DMS114 treated with DMSO at 0.1 percent for 48 hours (cell line): ENCODE results near the gene KANK3.
"Not testable (repeated sequence)": the region's sequence is repeated elsewhere in the genome, so short reads cannot be mapped to it uniquely, and the experiment has no call there.

ENCODE experiments used
- DNase-seq: peaks from one replicate; lab custom pipeline; 2025; ENCODE audit not compliant: unreplicated experiment; lab: John Stamatoyannopoulos, UW

The KANK3 gene

DNA sequence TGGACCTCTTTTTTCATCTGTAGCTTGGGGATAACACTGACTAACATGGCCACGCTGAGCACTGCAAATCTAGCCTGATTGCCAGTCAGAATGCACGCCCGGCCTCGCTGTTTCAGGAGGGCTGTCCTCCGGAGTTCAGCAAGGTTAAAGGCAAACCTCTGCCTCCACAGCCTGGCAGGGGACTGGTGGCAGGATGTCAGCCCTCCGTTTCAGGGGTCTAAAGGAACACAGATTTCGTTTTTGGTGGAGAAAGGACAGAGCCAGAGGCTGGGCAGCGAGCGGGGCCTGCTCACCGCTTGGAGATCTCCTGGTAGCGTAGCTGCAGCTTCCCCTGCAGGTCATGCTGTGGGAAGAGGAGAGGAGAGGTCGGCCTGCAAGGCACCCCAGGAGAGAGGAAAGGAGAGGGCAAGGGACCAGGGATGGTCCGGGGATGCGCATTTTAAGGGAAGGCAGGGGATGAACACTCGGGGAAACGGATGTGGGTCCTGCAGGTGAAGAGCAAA lies 22.4 kb downstream of the KANK3 start:
- DNase-seq, result no peak

- no peak for DNase-seq
Observed at GRCh38 chr19:8319807-8320520, 23.1 kb downstream of the KANK3 start.

DNA sequence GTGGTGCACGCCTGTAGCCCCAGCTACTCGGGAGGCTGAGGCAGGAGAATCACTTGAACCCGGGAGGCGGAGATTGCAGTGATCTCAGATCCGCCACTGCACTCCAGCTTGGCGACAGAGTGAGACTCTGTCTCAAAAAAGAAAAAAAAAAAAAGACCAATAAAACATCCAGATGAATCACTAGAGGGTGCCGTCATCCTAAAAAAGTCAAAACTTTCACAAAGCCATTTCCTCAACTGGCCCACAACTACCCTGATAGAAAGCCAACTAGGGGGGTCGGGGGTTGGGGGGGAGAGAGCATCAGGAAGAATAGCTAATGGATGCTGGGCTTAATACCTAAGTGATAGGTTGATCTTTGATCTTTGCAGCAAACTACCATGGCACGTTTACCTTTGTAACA lies 24.2 kb downstream of the KANK3 start:
- DNase-seq, result not testable (repeated sequence)

GRCh38 chr19:8316351-8317125 lies 26.5 kb downstream of the KANK3 start:
- no peak for DNase-seq

DNA sequence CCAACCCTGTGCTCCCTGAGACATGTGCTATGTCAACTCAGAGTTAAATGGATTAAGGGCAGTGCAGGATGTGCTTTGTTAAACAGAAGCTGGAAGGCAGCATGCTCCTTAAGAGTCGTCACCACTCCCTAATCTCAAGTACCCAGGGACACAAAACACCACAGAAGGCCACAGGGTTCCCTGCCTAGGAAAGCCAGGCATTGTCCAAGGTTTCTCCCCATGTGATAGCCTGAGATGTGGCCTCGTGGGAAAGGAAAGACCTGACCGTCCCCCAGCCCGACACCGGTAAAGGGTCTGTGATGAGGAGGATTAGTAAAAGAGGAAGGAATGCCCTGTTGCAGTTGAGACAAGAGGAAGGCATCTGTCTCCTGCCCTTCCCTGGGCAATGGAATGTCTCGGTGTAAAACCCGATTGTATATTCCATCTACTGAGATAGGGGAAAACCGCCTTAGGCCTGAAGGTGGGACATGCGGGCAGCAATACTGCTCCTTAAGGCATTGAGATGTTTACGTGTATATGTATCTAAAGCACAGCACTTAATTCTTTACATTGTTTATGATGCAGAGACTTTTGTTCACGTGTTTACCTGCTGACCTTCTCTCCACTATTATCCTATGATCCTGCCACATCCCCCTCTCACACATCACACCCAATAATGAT lies 28.0 kb downstream of the KANK3 start:
- DNase-seq, result not testable (repeated sequence)

DNA sequence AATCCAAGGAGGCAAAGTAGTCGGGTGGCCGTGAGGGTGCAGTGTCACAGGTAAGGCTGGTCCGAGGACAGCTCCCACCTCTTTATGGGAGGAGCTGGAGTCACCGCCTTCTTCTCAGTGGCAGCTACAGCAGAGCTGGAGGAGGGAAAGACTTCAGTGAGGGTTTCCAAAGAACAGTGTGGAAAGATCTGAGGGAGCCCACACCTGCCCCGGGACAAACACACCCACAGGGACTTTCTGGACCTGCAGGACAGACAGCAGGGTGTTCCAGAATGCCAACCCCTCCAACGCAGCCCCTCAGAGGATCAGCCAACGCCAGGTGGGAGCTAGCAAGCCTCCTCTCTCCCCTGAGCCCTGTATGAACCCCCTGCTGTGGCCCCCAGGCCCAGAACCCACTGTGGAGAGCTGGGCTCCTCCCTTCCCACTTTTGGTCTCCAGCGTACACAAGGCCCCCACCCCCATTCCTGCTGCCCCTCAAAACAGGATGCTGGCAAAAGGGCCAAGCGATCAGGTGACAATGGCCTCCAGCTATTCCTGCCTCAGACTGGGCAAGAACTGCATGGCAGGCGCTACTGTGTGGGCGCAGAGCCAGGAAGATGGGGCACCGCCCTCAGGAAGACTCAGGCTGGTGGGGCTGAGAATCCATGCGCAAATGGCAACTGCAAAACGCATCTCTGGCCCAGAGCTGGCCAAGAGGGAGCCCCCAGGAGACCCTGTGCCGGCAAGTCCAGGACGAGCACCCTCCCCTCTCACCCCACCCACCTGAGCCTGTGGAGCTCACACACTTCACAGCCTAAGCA lies 31.4 kb downstream of the KANK3 start:
- DNase-seq, result no peak

DNA sequence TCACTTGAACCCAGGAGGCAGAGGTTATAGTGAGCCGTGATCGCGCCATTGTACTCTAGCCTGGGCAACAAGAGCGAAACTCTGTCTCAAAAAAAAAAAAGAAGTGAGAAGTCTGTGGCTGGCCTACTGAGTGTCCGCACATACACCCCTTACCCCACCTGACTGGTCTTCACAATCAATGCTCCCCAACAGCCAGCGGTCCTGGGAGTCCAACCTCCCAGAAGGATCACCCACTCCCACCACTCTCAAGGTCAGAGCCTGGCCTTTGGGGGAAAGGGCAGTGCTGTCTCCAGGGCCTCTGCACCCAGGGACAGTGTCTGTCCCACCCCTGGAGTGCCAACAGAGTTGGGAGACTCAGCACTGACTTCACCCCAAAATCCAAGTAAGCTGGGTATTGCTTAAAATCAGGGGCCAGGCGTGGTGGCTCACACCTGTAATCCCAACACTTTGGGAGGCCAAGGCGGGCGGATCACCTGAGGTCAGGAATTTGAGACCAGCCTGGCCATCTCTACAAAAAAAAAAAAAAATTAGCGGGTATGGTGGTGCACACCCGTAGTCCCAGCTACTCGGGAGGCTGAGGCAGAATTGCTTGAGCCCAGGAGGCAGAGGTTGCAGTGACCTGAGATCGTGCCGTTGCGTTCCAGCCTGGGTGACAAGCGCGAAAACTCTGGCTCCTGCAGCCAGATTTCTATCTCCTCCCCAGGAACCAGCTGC lies 32.6 kb downstream of the KANK3 start:
- DNase-seq, result no peak

DNA sequence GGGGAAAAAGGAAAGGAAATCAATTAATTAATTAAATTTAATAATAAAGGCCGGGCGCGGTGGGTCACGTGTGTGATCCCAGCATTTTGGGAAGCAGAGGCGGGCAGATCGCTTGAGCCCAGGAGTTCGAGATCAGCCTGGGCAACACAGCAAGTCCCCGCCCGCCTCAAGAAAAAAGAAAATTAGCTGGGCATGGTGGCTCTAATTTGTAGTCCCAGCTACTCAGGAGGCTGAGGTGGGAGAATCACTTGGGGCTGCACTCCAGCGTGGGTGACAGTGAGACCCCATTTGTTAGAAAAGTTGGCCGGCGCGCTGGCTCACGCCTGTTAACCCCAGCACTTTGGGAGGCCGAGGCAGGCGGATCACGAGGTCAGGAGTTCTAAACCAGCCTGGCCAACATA lies 34.2 kb downstream of the KANK3 start:
- DNase-seq, result no peak

DNA sequence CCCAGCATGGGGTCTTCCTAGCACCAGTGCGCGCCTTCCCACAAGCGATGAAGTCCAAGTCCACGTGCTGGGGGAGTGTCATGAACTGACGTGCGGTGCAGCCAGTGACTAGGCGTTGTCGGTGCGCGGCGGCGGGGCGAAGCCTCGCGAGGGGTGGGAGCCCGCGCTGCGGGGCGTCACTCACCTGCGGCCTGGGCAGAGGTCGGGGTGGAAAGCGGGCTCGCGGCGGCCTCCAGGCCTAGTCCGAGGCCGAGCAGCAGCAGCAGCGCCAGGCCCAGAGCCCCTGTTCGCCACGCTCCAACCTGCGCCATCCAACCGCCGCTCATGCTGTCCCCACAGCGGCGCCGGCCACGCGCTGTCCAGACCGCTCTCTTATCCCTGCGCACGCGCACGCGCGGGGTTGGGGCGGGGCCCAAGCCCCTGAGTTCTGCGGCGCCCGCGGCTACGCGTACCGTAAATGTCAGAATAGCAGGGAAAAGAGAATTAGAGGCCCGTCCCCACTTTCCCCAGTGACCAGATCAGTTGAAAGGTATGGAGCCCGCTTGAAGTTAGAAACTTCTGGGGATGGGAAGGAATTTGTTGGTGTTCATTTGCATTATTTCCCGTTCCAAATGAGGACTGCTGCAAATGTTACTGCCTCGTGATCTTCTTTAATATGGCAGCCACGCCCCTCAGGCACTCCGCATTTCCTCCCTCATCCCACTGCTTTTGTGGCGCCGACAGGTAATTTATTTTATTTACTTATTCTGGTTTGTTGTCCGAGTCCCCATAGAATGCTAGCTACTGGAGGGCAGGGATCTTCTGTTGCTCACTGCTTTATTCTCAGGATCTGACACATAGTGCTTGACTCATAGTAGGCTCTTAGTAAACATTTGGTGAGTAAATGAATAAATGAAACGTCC lies 34.8 kb downstream of the KANK3 start, which contains the start of gene CD320:
TSS of gene CD320 (minus strand) at position 394 of the 902 bp plus-strand sequence. CDS start at position 326, 68 bp downstream.
- DNase-seq, result peak; percentile 66

- DNase-seq, result no peak
Observed at GRCh38 chr19:8307400-8307964, 35.6 kb downstream of the KANK3 start.

GRCh38 chr19:8306235-8307054 lies 36.6 kb downstream of the KANK3 start:
- no peak for DNase-seq

- no peak for DNase-seq
Observed at GRCh38 chr19:8305798-8306197, 37.3 kb downstream of the KANK3 start.

- no peak for DNase-seq
Observed at GRCh38 chr19:8304841-8305621, 38.0 kb downstream of the KANK3 start.

DNA sequence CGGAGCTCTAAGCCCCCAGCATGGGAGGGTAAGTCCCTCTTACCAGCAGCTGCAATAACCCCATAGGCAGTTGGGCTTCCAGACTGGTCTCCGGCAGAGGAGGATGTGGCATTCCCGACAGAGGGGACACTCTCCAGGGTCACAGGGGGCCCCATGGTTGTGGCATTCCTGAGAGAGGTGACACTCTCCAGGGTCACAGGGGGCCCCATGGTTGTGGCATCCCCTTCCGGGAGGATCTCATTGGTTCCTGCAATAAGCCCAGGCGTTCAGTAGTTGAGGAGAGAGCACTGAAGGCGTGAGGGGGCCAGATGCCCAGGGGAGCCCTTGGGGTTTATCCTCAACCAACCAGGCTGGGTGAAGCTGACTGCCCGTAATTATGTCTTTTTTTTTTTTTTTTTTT lies 40.3 kb downstream of the KANK3 start:
- no peak for DNase-seq

- no peak for DNase-seq
Observed at GRCh38 chr19:8302357-8302691, 40.7 kb downstream of the KANK3 start.

DNA sequence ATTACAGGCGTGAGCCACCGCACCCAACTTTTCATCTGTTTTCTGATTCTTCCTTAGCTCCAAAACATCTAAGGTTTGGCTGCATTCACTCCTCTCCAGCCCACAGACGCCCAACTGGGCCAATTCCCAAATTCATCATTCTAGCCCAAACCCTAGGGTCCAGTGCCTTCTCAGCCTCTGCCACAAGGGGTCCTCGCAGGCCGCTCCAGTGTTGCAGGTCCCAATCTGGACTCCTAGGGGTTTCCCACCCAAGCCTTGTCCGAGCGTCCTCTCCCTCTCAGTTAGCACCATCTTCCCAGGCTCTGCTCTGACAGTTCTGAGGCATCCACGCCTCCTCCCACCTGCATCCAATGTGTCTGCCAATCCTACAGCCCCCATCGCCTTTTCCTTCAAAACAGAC lies 51.7 kb downstream of the KANK3 start:
- DNase-seq, result not testable (repeated sequence)

DNA sequence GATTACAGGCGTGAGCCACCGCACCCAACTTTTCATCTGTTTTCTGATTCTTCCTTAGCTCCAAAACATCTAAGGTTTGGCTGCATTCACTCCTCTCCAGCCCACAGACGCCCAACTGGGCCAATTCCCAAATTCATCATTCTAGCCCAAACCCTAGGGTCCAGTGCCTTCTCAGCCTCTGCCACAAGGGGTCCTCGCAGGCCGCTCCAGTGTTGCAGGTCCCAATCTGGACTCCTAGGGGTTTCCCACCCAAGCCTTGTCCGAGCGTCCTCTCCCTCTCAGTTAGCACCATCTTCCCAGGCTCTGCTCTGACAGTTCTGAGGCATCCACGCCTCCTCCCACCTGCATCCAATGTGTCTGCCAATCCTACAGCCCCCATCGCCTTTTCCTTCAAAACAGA lies 66.6 kb downstream of the KANK3 start:
- not testable (repeated sequence) for DNase-seq
